Fibroblast of upper back skin (primary cell): ENCODE measurements around the gene ADAMTS9.
"Not testable (repeated sequence)": the region's sequence is repeated elsewhere in the genome, so short reads cannot be mapped to it uniquely, and the experiment has no call there.

Experiments used
- DNase-seq: peaks from one replicate; pipeline ENCODE4 v3.0.0-alpha.2; 2013

Gene ADAMTS9

GRCh38 chr3:64568895-64569517 is 118.8 kb downstream of the ADAMTS9 start:
- DNase-seq: no peak

DNA sequence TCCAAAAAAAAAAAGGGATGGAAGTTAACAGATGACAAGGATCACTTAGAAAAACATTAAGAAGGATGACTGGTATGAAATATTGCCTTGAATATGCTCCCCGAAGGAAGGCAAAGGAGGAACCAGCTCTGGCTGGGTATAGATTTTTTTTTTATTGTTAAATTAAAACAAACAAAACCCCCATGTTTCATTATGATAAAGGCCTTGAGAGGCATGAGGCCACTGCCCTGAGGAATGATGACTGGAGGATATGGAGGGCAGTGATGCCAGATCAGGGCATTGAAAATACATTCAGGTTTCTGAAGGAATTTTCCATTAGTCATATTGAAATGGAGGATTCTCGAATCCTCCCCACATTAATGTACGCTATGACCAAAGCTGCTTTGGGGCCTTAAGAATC is 120.9 kb downstream of the ADAMTS9 start:
- no peak for DNase-seq

GRCh38 chr3:64563751-64564150 is 124.0 kb downstream of the ADAMTS9 start:
- no peak for DNase-seq

- DNase-seq: no peak
These were observed 125.9 kb downstream of the ADAMTS9 start for GRCh38 chr3:64561868-64562267.

GRCh38 chr3:64561325-64561843 is 126.4 kb downstream of the ADAMTS9 start:
- DNase-seq: no peak

GRCh38 chr3:64560791-64561190 is 127.0 kb downstream of the ADAMTS9 start:
- no peak for DNase-seq

GRCh38 chr3:64559588-64559987 is 128.2 kb downstream of the ADAMTS9 start:
- peak; percentile 53 for DNase-seq

DNA sequence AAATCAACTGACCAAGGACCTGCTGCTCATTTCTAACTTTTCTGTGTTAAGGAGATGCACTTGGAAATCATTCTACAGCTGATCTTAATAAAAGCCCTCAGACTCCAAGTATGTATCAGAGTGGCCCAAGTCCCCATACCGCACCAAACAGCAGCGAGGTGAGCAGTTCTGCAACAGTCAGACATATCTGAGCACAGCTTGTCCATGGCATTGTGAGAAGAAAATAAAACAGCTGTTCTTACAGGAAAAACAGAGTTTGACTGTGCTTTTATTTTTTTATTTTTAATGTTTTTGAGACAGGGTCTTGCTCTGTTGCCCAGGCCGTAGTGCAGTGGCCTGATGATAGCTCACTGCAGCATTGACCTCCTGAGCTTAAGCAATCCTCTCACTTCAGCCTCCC is 131.8 kb downstream of the ADAMTS9 start:
- DNase-seq: no peak

GRCh38 chr3:64555351-64555750 is 132.4 kb downstream of the ADAMTS9 start:
- no peak for DNase-seq

DNA sequence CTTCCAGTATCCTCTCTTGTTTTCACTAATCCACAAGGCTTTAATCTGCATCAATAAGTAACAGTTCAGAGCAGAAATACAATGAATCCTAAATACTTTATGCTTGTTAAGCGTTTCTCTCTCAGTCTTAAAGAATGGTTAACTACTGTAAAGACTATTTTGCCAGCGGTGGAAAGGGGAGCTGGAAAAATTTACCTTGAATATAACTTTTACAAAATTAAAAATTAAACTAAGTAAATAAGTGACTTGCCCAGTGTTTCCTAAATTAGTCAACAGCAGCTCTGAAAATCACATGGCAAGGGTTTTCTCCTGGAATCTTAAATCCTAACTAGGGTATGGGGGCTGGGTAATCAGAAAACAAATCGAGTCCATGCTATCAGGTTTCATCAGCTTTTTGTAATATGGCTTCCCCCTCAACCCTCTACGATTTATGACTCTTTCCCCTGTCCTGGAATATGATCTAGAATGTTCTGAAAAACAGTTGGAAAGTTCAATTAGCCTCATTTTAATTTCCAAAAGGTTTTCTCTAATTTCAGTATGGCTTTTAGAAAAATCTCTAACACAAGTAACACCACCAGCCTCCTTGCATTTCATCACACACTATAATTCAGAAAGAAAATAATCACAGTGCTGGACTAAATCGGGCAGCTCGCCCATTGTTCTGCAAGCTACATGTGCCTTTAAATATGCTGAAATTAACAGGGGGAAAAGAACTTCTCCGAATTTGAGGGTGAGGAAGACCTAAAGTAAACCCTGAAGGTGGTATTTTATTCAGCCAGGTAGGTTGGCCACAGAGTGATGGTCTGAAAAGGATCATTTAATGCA is 133.5 kb downstream of the ADAMTS9 start:
- no peak for DNase-seq

- DNase-seq: no peak
These were observed 134.8 kb downstream of the ADAMTS9 start for GRCh38 chr3:64552966-64553365.

DNA sequence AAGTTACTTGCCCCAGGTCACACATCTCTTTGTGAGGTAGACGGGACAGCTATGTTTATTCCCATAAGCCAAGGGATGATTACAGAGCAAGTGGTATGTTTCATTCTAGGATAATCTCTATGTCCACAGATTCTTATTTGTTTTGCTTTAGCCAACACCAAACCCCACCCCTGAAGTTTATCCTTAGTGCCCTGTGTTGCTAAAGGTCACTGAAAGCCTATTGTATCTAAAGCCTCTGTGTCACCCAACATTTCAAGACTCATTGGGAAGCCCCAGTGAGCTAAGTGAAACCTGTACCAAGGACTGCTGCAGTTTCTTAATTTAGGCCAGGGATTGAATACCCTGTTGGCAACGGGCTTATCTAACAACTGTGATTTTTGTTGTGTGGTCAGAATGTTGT is 135.6 kb downstream of the ADAMTS9 start:
- no peak for DNase-seq

DNA sequence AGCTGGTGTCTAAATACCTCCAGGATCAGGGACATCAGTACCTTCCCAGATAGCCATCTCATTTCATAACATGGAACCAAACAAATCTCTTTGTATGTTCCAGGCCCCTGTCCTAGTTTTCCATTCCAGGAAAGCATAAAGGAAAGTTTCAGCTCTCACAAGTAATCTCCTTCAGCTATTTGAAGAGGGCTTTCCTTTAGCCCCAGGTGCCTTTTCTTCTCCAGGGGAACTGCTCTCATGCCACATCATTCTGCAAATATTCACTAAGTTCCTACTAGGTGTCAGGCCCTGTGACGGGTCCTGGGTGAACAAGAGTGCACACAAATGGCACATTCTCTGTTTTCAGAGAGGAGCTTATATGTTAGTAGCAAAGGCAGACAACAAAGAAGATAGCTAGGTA is 136.1 kb downstream of the ADAMTS9 start:
- no peak for DNase-seq

- DNase-seq: no peak
These were observed 137.1 kb downstream of the ADAMTS9 start for GRCh38 chr3:64550745-64551144.

- DNase-seq: no peak
These were observed 137.9 kb downstream of the ADAMTS9 start for GRCh38 chr3:64549869-64550268.

DNA sequence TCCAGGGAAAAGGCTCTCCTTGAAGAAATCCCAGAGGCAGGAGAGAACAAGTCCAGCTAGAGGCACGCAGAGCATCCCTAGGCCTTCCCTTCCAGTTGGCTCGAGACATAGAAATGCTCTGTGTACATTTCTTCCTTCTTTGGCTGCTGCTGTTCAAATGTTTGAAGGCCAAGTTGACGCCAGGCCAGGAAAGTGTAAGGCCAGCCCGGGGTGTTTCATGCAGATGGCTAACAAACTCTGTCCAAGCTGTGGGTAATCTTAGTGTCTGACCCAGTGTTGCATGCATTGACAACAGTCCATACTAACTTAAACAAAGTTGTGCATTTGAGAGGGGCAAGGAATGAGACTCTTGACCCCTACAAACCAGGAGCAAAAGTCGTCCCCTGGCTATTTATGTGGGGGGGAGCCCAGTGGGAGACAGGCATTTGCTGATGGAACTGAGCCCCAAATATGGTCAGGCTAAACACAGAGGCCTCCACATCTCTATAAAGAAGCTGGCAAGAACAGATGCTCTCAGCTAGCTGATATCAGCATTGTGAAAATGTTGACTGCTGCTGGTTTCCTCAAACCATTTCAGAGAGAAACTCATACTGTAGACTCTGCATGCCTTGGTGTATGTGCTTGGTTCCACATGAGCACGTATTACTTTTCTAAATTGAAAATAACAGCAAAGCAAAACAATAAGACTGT is 139.5 kb downstream of the ADAMTS9 start:
- DNase-seq: peak; percentile 74

DNA sequence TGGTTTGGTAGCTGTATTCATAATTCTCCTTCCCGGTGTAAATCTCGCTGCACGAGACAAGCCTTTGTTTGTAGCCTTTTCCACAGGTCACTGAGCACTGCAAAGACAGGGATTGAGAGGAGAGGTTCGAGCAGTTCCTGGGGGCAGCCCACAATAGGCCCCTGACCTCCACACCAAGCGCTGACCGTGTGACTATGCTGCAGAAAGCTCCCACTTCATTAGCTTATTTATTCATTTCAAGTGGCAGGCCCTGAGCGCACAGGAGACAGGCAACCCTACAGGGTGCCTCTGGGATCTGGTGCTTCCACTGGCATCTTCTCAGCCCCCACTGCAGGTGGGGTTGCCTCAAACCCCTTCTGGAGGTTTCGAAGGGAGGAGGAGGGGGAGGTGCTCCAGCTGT is 140.9 kb downstream of the ADAMTS9 start:
- DNase-seq: no peak

- DNase-seq: not testable (repeated sequence)
These were observed 142.6 kb downstream of the ADAMTS9 start for GRCh38 chr3:64545239-64545638.

DNA sequence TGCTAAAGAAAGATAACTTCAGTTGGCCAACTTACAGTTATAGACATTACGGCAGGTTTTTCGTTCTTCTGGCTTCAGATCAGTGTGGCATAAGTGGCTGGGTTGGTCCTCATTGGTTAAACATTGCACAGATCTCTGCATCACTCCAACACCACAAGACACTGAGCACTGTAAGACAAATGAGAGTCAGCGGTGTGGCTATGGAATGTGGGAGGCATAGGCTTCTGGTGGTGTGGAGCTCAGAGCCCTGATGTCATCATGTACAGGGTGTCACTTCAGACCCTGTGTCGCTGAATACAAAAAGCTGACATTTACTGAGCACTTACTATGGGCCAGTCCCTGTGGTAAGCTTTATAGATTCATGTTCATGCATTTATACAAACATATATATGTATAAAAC is 146.0 kb downstream of the ADAMTS9 start:
- DNase-seq: no peak

GRCh38 chr3:64539451-64540196 is 148.2 kb downstream of the ADAMTS9 start:
- DNase-seq: peak; percentile 94

DNA sequence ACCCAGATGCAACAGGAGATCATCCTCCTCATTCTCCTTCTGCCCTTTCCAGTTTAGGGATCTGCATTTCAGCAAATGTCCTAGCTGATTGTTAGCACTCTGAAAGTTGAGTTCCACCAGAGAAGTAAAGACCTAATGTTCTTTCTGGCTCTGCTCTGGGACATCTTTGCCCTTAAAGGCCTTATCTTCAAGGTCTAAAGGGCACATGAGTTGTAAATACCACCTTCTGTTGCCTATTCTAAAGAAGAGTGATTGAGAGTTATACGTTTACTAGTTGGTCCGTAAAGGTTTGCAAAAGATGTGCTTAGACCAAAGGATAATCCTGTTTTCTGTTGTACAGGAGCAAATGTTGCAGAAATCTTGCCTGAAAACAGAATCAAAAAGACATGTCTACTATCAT is 151.6 kb downstream of the ADAMTS9 start:
- DNase-seq: no peak

GRCh38 chr3:64533617-64534317 is 154.0 kb downstream of the ADAMTS9 start:
- DNase-seq: peak; percentile 85
